Left lung (tissue), 10 donors: ENCODE measurements around the gene BLVRB. TPM values are rescaled to one million over a fixed set of nuclear protein-coding genes. Genes with fewer than 3 reads are reported as not detected.

ENCODE experiments used
- ATAC-seq: fragments of 200-7000 bp; cut with Tn5 transposase; one replicate; pipeline ENCODE4 v1.9.1; 2020; ENCODE audit warnings: moderate library complexity
- DNase-seq, 4 donors: peaks; one replicate each; pipeline ENCODE4 v3.0.0-alpha.2; 2013 to 2020
- H3K27ac ChIP-seq, 2 donors: fragments of 200-600 bp; sonication (generic) in 1 of 2; one replicate each; pipeline versions ENCODE4 v1.5.0 to v1.8.0; 2020 to 2021
- H3K27me3 ChIP-seq, 2 donors: fragments of 200-600 bp; sonication (generic) in 1 of 2; one replicate each; pipeline versions ENCODE4 v1.5.0 to v1.8.0; 2020 to 2021
- H3K36me3 ChIP-seq, 2 donors: fragments of 200-600 bp; sonication (generic) in 1 of 2; one replicate each; pipeline versions ENCODE4 v1.5.0 to v1.8.0; 2020 to 2021
- H3K4me1 ChIP-seq, 2 donors: fragments of 200-600 bp; one replicate each; pipeline ENCODE4 v1.8.0; 2021
- H3K4me3 ChIP-seq, 2 donors: fragments of 200-600 bp; sonication (generic) in 1 of 2; one replicate each; pipeline versions ENCODE4 v1.5.0 to v1.8.0; 2020 to 2021; ENCODE audit warnings: mild to moderate bottlenecking in 1 of 2
- H3K9me3 ChIP-seq, 2 donors: fragments of 200-600 bp; sonication (generic) in 1 of 2; one replicate each; pipeline versions ENCODE4 v1.5.0 to v1.8.0; 2020 to 2021
- intact Hi-C, 2 donors: fragments of 100-400 bp; cut with DNase I; formaldehyde crosslinking; loops; one replicate each; pipeline versions ENCODE4 v1.11.2 to v1.14.2; 2022
- polyA plus RNA-seq, 6 donors: library from polyadenylated mRNA; unstranded; fragments of 120-200 nt; gene quantifications; one replicate each; pipeline ENCODE4 v1.2.1, GENCODE V29; 2013; ENCODE audit not compliant: insufficient read length in 6 of 6
- total RNA-seq, 2 donors: library from RNA; stranded (reverse); fragmentation: NEBNext Ultra II Directional; extraction: Animal tissue kit (Norgen Biotek cat#: 25700); gene quantifications; one replicate each; pipeline ENCODE4 v1.2.1, GENCODE V29; 2021
- TF ChIP-seq, protein P1 (sequence below), 2 donors: fragments of 200-600 bp; sonication (generic) in 1 of 2; IDR thresholded peaks; one replicate each; pipeline versions ENCODE4 v1.5.0 to v1.8.0; 2021; ENCODE audit warnings: antibody characterized with exemption in 2 of 2
- donor health status: DM: no; HTN: yes; CAD: no.
- donor health status: DM: no; HTN: no; CAD: no.

Gene BLVRB
- total and polyA plus RNA-seq, 8 donors: 45.1 to 192 (median 62.0) TPM

DNA sequence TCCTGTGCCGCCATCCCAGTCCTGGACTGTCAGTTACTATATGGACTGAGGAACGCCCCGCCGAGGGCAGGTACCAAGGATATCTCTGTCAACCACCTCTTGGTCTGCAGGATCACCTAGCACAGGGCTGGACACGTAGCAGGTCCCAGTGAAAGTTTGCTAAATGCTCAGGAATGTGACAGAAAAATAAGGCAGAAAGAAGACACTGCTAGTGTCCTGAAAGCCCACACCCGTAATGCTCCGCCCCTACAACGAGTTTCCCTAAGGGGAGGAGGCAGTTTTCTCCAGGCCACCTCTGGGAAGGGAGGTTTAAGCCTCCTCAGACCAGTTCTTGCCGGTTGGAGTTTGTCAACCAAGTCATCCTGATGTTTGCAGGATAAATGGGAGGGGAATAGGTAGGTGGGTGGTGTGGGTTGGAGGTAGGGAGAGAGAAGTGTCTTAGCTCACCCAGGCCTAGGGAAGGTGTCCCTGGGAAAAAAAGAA lies 19.7 kb downstream of the BLVRB start:
- DNase-seq: no peak
- intact Hi-C loops: no loop called here
- H3K36me3 ChIP-seq: peaks cover 0 to 51% of the 10 kb centered on the region in 2 donors
- no peaks in the 10 kb centered on the region for H3K9me3 ChIP-seq
- H3K27me3 ChIP-seq: no peaks in the 10 kb centered on the region
- no peak overlapping the region for H3K4me3 ChIP-seq
- ATAC-seq: no peak
- peaks cover 7 to 26% of the 10 kb centered on the region in 2 donors for H3K4me1 ChIP-seq
- TF ChIP-seq, protein P1, sequence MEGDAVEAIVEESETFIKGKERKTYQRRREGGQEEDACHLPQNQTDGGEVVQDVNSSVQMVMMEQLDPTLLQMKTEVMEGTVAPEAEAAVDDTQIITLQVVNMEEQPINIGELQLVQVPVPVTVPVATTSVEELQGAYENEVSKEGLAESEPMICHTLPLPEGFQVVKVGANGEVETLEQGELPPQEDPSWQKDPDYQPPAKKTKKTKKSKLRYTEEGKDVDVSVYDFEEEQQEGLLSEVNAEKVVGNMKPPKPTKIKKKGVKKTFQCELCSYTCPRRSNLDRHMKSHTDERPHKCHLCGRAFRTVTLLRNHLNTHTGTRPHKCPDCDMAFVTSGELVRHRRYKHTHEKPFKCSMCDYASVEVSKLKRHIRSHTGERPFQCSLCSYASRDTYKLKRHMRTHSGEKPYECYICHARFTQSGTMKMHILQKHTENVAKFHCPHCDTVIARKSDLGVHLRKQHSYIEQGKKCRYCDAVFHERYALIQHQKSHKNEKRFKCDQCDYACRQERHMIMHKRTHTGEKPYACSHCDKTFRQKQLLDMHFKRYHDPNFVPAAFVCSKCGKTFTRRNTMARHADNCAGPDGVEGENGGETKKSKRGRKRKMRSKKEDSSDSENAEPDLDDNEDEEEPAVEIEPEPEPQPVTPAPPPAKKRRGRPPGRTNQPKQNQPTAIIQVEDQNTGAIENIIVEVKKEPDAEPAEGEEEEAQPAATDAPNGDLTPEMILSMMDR (IDR thresholded peaks at IDR 0.05): no peak
- H3K27ac ChIP-seq: no peak overlapping the region

DNA sequence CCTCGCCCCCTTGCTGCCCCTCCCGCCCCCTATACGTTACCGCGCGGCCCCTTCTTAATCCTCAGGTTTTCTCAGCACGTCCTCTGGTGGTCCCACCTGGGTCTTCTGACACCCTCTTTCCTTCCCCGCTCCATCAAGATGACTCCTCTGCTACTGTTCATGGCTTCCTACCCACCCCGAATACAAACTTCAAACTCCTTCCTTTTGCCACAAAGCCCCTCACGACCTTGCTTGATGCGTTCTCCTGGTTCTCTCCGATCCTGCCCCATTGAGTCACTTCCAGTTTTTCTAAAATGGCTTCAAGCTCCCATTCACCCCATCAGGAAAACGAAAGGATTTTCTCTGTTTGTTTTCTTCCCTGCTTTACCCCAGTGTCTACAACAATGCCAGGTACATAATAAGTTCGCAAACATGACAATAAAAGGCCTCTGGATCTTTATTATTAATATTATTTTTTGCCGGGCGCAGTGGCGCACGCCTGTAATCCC lies 20.7 kb downstream of the BLVRB start:
- intact Hi-C loops: no loop called here
- H3K4me3 ChIP-seq: peak overlapping the region; percentile 76 to 78
- no peak for ATAC-seq
- DNase-seq: no peak
- H3K4me1 ChIP-seq: peaks cover 7 to 27% of the 10 kb centered on the region in 2 donors
- H3K27me3 ChIP-seq: no peaks in the 10 kb centered on the region
- no peaks in the 10 kb centered on the region for H3K9me3 ChIP-seq
- TF ChIP-seq, protein P1 (IDR thresholded peaks at IDR 0.05): no peak
- H3K36me3 ChIP-seq: peaks cover 0 to 54% of the 10 kb centered on the region in 2 donors
- peak overlapping the region; percentile 91 to 95 for H3K27ac ChIP-seq

GRCh38 chr19:40444000-40444824 lies 21.3 kb downstream of the BLVRB start, which contains the start of gene SERTAD3:
SERTAD3 (minus strand) TSS chr19:40444335; CDS start chr19:40442080, 2,255 bp downstream.
- Histone ChIP-seq H3K4me3 (peak within 1 kb of the TSS; percentile 76 to 78), H3K36me3 (peaks cover 0 to 48% of the 10 kb centered on the region in 2 donors), H3K27me3 (no peaks in the 10 kb centered on the region), H3K9me3 (no peaks in the 10 kb centered on the region), H3K4me1 (peaks cover 7 to 30% of the 10 kb centered on the region in 2 donors), H3K27ac (peak within 1 kb of the TSS; percentile 91 to 95)
- ATAC-seq (peak; percentile 85), DNase-seq (peak; percentile 96 to 99 (median 98))
- TF ChIP-seq, protein P1 (IDR thresholded peaks at IDR 0.05): peak in 1 of 2 donors; percentile 29
- intact Hi-C loops: no loop called here

DNA sequence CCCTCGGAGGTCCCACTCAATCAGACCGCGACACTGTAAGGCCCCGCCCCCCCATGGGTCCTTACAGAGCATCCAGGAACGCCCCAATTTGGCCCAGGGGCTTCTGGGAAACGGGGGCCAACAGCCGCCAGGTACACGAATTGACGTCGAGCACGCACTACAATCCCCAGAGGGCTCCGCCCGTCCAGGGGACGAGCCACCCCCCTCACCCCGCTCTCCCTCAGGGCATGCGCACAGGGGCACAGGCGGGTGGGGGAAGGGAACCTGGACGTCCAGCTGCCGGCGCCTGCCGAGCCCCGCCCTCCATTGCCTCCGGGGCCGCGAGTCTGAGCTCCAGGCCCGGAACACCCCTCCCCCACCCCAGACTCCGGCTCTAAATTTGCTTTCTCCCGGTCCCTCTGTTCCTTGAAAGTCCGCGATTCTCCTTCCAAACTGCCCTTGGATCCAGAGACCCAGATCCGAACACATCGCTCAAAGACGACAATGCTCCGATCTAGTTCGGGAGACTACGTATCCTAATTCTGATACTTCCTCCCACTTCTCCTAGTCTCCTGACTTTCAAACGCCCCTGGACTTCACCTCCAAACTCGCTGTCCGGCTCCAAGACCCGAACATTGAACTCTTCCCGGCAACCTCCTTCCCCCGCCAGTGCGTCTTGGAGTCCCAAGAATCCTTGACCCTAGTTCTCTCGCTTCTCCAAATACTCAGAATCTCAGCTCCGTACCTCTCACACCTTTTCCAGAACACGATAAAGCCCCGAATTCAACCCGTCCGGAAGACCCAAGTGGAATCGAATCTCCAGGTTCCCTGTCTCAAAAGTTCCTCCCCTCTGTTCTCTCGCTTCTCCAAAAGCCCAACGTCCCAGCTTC lies 22.2 kb downstream of the BLVRB start:
- Histone ChIP-seq H3K4me3 (peak overlapping the region; percentile 76 to 78), H3K9me3 (no peaks in the 10 kb centered on the region), H3K27me3 (no peaks in the 10 kb centered on the region), H3K4me1 (peaks cover 7 to 30% of the 10 kb centered on the region in 2 donors), H3K36me3 (peaks cover 0 to 40% of the 10 kb centered on the region in 2 donors), H3K27ac (peak overlapping the region; percentile 91 to 95)
- ATAC-seq (peak; percentile 85), DNase-seq (peak; percentile 98 to 100 (median 100))
- TF ChIP-seq, protein P1 (IDR thresholded peaks at IDR 0.05): no peak
- intact Hi-C loops: no loop called here
